Vagina (tissue), 2 donors: ENCODE results near the gene TAS1R3.

Experiments
- POLR2A ChIP-seq, 2 donors: fragments of 450-650 bp; IDR thresholded peaks; one replicate each; pipeline ENCODE4 v1.6.1; 2017; ENCODE audit warnings: antibody characterized with exemption in 2 of 2, mild to moderate bottlenecking in 2 of 2, moderate library complexity in 2 of 2
- TF ChIP-seq, protein P1 (sequence below), 3 experiments: fragments of 450-650 bp in 2 of 3; fragments of 200-600 bp in 1 of 3; sonication (generic) in 1 of 3; IDR thresholded peaks; one replicate each; pipeline ENCODE4 v1.5.1; 2017 to 2019; ENCODE audit warnings: antibody characterized with exemption in 3 of 3, mild to moderate bottlenecking in 2 of 3, moderate library complexity in 2 of 3

DNA sequence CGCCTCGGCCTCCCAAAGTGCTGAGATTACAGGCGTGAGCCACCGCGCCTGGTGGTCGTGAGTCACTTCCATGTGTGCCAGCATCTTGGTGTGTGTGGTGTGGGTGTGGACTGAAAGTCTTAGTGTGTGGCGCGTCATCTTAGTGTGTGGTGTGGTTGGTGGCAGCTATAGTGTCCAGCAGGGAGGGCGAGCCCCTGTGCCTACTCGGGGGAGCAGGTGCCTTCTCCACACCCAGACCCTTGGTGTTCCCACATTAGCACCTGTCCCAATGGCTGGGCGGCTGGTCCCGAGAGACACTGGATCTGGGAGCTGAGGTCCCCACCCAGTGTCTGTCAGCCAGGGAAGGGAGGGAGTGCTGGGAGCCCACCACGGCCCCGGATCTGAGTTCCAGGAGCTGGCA, 48.1 kb upstream of the TAS1R3 start:
- TF ChIP-seq, protein P1, sequence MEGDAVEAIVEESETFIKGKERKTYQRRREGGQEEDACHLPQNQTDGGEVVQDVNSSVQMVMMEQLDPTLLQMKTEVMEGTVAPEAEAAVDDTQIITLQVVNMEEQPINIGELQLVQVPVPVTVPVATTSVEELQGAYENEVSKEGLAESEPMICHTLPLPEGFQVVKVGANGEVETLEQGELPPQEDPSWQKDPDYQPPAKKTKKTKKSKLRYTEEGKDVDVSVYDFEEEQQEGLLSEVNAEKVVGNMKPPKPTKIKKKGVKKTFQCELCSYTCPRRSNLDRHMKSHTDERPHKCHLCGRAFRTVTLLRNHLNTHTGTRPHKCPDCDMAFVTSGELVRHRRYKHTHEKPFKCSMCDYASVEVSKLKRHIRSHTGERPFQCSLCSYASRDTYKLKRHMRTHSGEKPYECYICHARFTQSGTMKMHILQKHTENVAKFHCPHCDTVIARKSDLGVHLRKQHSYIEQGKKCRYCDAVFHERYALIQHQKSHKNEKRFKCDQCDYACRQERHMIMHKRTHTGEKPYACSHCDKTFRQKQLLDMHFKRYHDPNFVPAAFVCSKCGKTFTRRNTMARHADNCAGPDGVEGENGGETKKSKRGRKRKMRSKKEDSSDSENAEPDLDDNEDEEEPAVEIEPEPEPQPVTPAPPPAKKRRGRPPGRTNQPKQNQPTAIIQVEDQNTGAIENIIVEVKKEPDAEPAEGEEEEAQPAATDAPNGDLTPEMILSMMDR (IDR thresholded peaks at IDR 0.05), result no peak
- no peak for TF ChIP-seq POLR2A (IDR thresholded peaks at IDR 0.05)
